K562 (cell line): ENCODE results near the gene OSCP1. TPM values are rescaled to one million over a fixed set of nuclear protein-coding genes. Genes with fewer than 3 reads are reported as not detected.

ENCODE experiments used
- ARNT ChIP-seq, 2 experiments: fragments of 450-650 bp; IDR thresholded peaks; 2 replicates each; pipeline ENCODE4 v1.6.1; 2016; ENCODE audit warnings: mild to moderate bottlenecking in 1 of 2
- CGGBP1 ChIP-seq: fragments of 250-450 bp; sonication (Bioruptor Pico); IDR thresholded peaks from 2 replicates; pipeline ENCODE4 v1.9.0; 2021; ENCODE audit warnings: mild to moderate bottlenecking
- HDAC1 ChIP-seq, 2 experiments: fragments of 450-650 bp; IDR thresholded peaks; 2 replicates each; pipeline ENCODE4 v1.6.1; 2016 to 2017; ENCODE audit warnings: inconsistent platforms in 1 of 2, mild to moderate bottlenecking in 1 of 2, moderate library complexity in 1 of 2
- JUN ChIP-seq, 2 experiments: sonication (generic) in 1 of 2; formaldehyde crosslinking in 1 of 2; IDR thresholded peaks; 2 replicates each; pipeline versions ENCODE4 v1.6.1 to v1.8.0; 2012 to 2022; ENCODE audit warnings: borderline replicate concordance in 2 of 2, mild to moderate bottlenecking in 2 of 2, improper control_type of control experiment in 1 of 2, low read depth in 1 of 2, low read length in 1 of 2, missing genetic modification reagents in 1 of 2
- MCM5 ChIP-seq: fragments of 450-650 bp; IDR thresholded peaks from 2 replicates; pipeline ENCODE4 v1.6.1; 2016; ENCODE audit warnings: low read depth
- MCM7 ChIP-seq, 2 experiments: fragments of 450-650 bp; IDR thresholded peaks; 2 replicates each; pipeline ENCODE4 v1.6.1; 2016 to 2018
- MYBL2 ChIP-seq, 2 experiments: fragments of 450-650 bp in 1 of 2; sonication (generic) in 1 of 2; formaldehyde crosslinking in 1 of 2; IDR thresholded peaks; 2 replicates each; pipeline versions ENCODE4 v1.6.1 to v1.8.1; 2017 to 2022; ENCODE audit warnings: borderline replicate concordance in 1 of 2, inconsistent platforms in 1 of 2, low read depth in 1 of 2, mild to moderate bottlenecking in 1 of 2, missing genetic modification reagents in 1 of 2, moderate library complexity in 1 of 2
- RBM14 ChIP-seq: fragments of 200-400 bp; formaldehyde crosslinking; IDR thresholded peaks from 2 replicates; pipeline ENCODE4 v1.6.1; 2018; ENCODE audit warnings: low read depth, mild to moderate bottlenecking, low read length, moderate library complexity, borderline replicate concordance; ENCODE audit not compliant: insufficient read depth
- SMARCE1 ChIP-seq: fragments of 450-650 bp; IDR thresholded peaks from 2 replicates; pipeline ENCODE4 v1.7.1; 2016; ENCODE audit warnings: mild to moderate bottlenecking
- SMC3 ChIP-seq: conservative IDR thresholded peaks from 2 replicates; pipeline ENCODE4 v1.6.1; 2011; ENCODE audit warnings: low read depth, low read length, improper control_type of control experiment; ENCODE audit not compliant: insufficient read depth
- ZFX ChIP-seq: sonication (generic); formaldehyde crosslinking; IDR thresholded peaks from 2 replicates; pipeline ENCODE4 v1.8.0; 2022; ENCODE audit warnings: mild to moderate bottlenecking, missing genetic modification reagents, moderate library complexity
- ZNF146 ChIP-seq: IDR thresholded peaks from one replicate; pipeline ENCODE4 v1.6.1; 2018; ENCODE audit warnings: missing compliant biosample characterization; ENCODE audit not compliant: unreplicated experiment
- ZNF197 ChIP-seq: fragments of 200-800 bp; sonication (Bioruptor generic); IDR thresholded peaks from 2 replicates; pipeline ENCODE4 v1.6.1; 2016; ENCODE audit warnings: low read depth, missing genetic modification characterization, missing compliant biosample characterization
- ZNF407 ChIP-seq: fragments of 450-650 bp; IDR thresholded peaks from 2 replicates; pipeline ENCODE4 v1.6.1; 2016; ENCODE audit warnings: low read depth
- ZNF444 ChIP-seq: fragments of 250-450 bp; sonication (Bioruptor Pico); IDR thresholded peaks from 2 replicates; pipeline ENCODE4 v1.4.0; 2020; ENCODE audit warnings: mild to moderate bottlenecking, moderate library complexity
- ZNF695 ChIP-seq: fragments of 450-650 bp; formaldehyde crosslinking; IDR thresholded peaks from 2 replicates; pipeline ENCODE4 v1.4.0; 2020; ENCODE audit warnings: mild to moderate bottlenecking, moderate library complexity
- ZNF707 ChIP-seq: fragments of 250-450 bp; sonication (Bioruptor Pico); conservative IDR thresholded peaks from 2 replicates; pipeline ENCODE4 v1.8.0; 2022; ENCODE audit warnings: inconsistent platforms, mild to moderate bottlenecking, moderate library complexity
- polyA plus RNA-seq, 8 experiments: library from polyadenylated mRNA; depleted of rRNA in 4 of 8; stranded (reverse) in 5 of 8; unstranded in 3 of 8; fragments of >200 nt; fragmentation: Nextera tagmentation in 2 of 8; fragmentation: Illumina TruSeq in 1 of 8; extraction: Ambion mirVana in 2 of 8; extraction: Trizol in 1 of 8; gene quantifications; 2 replicates each; pipeline versions ENCODE4 v1.2.1 to v1.2.3, GENCODE V29; 2011 to 2014; ENCODE audit warnings: inconsistent platforms in 1 of 8, missing spikeins in 1 of 8
- total RNA-seq, 7 experiments: library from RNA; depleted of rRNA in 6 of 7; stranded (reverse); fragments of >200 nt in 6 of 7; fragmentation: Illumina TruSeq in 2 of 7; extraction: Trizol in 2 of 7; gene quantifications; 2 replicates each; pipeline versions ENCODE4 v1.2.1 to v1.2.3, GENCODE V29; 2011 to 2021; ENCODE audit warnings: low replicate concordance in 1 of 7
- TF ChIP-seq, protein P1 (sequence below): fragments of 250-450 bp; sonication (Bioruptor Pico); IDR thresholded peaks from 2 replicates; pipeline ENCODE4 v1.8.0; 2021; ENCODE audit warnings: borderline replicate concordance, mild to moderate bottlenecking, moderate library complexity; ENCODE audit not compliant: poor library complexity, severe bottlenecking

Gene OSCP1
- total and polyA plus RNA-seq, 9 of the 15 experiments (the other 6 are each of a cell fraction or from before 2014, with no cell fraction given), result 0.15 to 0.40 (median 0.33) TPM; not detected in 5

GRCh38 chr1:36386265-36387140 is 63.7 kb downstream of the OSCP1 start (continued):
- TF ChIP-seq ZNF407, result no peak
- TF ChIP-seq MCM5, result no peak
- TF ChIP-seq ZNF444 (CRISPR knock-in tag), result 0 out of 2 replicates have a peak, but pooled peaks have one; percentile 62
- peak; percentile 97 for TF ChIP-seq SMARCE1
- TF ChIP-seq ZFX (CRISPR knock-in tag), result peak; percentile 89
- TF ChIP-seq ARNT (IDR thresholded peaks at IDR 0.05), result peak; percentile 27 to 90; a peak in 3 of 4 replicates
- no peak for TF ChIP-seq SMC3
- TF ChIP-seq ZNF197 (CRISPR knock-in tag), result peak; percentile 89; the same call in 1 of the 2 replicates
- TF ChIP-seq JUN (IDR thresholded peaks at IDR 0.05; ENCODE audit: borderline replicate concordance, low read depth, low read length), result peak; percentile 100
- peak; percentile 99 for TF ChIP-seq JUN (CRISPR knock-in tag; IDR thresholded peaks at IDR 0.05; ENCODE audit: borderline replicate concordance)
- TF ChIP-seq ZNF707 (CRISPR knock-in tag), result peak; percentile 68
- no peak for TF ChIP-seq RBM14
- TF ChIP-seq MYBL2 (IDR thresholded peaks at IDR 0.05; ENCODE audit: low read depth), result no peak
- TF ChIP-seq MYBL2 (CRISPR knock-in tag; IDR thresholded peaks at IDR 0.05; ENCODE audit: borderline replicate concordance), result no peak
- no peak for TF ChIP-seq ZNF695 (CRISPR knock-in tag)
- TF ChIP-seq, protein P1, sequence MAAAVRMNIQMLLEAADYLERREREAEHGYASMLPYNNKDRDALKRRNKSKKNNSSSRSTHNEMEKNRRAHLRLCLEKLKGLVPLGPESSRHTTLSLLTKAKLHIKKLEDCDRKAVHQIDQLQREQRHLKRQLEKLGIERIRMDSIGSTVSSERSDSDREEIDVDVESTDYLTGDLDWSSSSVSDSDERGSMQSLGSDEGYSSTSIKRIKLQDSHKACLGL, result peak; percentile 55
- TF ChIP-seq ZNF146 (CRISPR knock-in tag), result no peak
- TF ChIP-seq HDAC1 (IDR thresholded peaks at IDR 0.05), result peak; percentile 39 to 83; a peak in 2 of 4 replicates
- TF ChIP-seq CGGBP1 (CRISPR knock-in tag), result no peak
- 0 out of 4 replicates have a peak, but pooled peaks of 1 of the 2 experiments have one; percentile 20 for TF ChIP-seq MCM7 (IDR thresholded peaks at IDR 0.05)
